Measurements from ENCODE around the gene SLC25A25.
A peak's percentile ranks its signal among the peaks of the same experiment; 100 is the strongest.
"Not testable (repeated sequence)": the region's sequence is repeated elsewhere in the genome, so short reads cannot be mapped to it uniquely, and the experiment has no call there.

The SLC25A25 gene

GRCh38 chr9:128107468-128108268 is 39.6 kb downstream of the SLC25A25 start:
- no peak for TF ChIP-seq JUND (IDR thresholded peaks at IDR 0.05; ENCODE audit: low read depth)
- DNase-seq (ENCODE audit: low read depth in 1 of 2, low spot score in 1 of 2), result no peak
- in situ Hi-C loops (cut with HindIII; ENCODE audit: low pct_unique_long_range_greater_than_20kb, low sequenced_read_pairs), result no loop called here

DNA sequence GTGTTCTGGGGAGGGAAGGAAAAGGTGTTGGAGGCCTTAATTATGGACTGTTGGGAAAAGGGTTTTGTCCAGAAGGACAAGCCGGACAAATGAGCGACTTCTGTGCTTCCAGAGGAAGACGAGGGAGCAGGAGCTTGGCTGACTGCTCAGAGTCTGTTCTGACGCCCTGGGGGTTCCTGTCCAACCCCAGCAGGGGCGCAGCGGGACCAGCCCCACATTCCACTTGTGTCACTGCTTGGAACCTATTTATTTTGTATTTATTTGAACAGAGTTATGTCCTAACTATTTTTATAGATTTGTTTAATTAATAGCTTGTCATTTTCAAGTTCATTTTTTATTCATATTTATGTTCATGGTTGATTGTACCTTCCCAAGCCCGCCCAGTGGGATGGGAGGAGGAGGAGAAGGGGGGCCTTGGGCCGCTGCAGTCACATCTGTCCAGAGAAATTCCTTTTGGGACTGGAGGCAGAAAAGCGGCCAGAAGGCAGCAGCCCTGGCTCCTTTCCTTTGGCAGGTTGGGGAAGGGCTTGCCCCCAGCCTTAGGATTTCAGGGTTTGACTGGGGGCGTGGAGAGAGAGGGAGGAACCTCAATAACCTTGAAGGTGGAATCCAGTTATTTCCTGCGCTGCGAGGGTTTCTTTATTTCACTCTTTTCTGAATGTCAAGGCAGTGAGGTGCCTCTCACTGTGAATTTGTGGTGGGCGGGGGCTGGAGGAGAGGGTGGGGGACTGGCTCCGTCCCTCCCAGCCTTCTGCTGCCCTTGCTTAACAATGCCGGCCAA is 40.4 kb downstream of the SLC25A25 start:
- no peak for DNase-seq (ENCODE audit: low read depth in 1 of 2, low spot score in 1 of 2)
- no peak for TF ChIP-seq JUND (IDR thresholded peaks at IDR 0.05; ENCODE audit: low read depth)
- in situ Hi-C loops (cut with HindIII; ENCODE audit: low pct_unique_long_range_greater_than_20kb, low sequenced_read_pairs), result no loop called here

- no peak for DNase-seq (ENCODE audit: low read depth in 1 of 2, low spot score in 1 of 2)
- no peak for TF ChIP-seq JUND (IDR thresholded peaks at IDR 0.05; ENCODE audit: low read depth)
- in situ Hi-C loops (cut with HindIII; ENCODE audit: low pct_unique_long_range_greater_than_20kb, low sequenced_read_pairs), result no loop called here
Observed at GRCh38 chr9:128109050-128109709, 41.1 kb downstream of the SLC25A25 start.

DNA sequence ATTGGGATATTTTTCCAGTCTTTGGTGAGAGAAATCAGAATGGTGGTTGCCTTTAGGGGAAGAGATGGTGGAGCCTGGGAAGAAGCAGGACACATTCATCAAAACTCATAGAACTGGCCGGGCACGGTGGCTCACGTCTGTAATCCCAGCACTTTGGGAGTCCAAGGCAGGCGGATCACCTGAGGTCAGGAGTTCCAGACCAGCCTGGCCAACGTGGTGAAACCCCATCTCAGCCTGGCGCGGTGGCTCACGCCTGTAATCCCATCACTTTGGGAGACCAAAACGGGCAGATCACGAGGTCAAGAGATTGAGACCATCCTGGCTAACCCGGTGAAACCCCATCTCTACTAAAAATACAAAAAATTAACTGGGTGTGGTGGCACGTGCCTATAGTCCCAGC is 43.7 kb downstream of the SLC25A25 start:
- DNase-seq (ENCODE audit: low read depth in 1 of 2, low spot score in 1 of 2); in situ Hi-C loops (cut with HindIII; ENCODE audit: low pct_unique_long_range_greater_than_20kb, low sequenced_read_pairs): not testable (repeated sequence)

DNA sequence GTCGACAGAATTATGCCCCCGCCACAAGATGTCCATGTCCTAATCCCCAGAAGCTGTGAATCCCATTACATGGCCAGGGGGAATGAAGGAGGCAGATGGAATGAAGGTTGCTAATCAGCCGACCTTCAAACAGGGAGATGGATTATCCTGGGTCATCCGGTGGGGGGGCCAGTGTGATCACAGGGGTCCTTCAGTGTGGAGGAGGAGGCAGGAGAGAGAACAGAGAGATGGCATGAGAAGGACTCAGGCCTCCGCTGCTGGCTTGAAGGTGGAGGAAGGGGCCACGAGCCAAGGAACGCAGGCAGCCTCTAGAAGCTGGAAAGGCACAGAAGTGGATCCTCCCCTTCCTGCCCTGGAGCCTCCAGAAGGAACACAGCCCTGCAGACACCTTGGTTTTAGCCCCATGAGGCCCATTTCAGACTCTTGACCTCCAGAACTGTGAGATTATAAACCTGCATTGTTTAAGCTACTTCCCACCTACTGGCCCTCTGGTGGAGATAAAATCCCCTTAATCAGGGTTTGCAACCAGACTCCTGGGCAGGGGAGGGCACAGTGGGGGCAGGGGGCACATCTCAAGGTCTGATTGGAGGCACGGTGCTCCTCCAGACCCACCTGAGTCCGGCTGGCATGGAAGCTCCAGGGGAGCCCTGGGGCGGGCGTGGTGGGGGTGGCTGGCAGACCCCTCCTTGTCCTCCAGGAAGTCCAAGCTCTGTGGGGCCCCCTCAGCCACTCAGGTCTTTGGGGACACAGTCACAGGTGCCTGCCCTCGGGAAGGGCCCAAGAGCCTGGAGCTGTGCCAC is 45.7 kb downstream of the SLC25A25 start:
- no peak for DNase-seq (ENCODE audit: low read depth in 1 of 2, low spot score in 1 of 2)
- TF ChIP-seq JUND (IDR thresholded peaks at IDR 0.05; ENCODE audit: low read depth), result no peak
- in situ Hi-C loops (cut with HindIII; ENCODE audit: low pct_unique_long_range_greater_than_20kb, low sequenced_read_pairs), result no loop called here

- DNase-seq (ENCODE audit: low read depth in 1 of 2, low spot score in 1 of 2), result no peak
- in situ Hi-C loops (cut with HindIII; ENCODE audit: low pct_unique_long_range_greater_than_20kb, low sequenced_read_pairs), result no loop called here
- no peak for TF ChIP-seq JUND (IDR thresholded peaks at IDR 0.05; ENCODE audit: low read depth)
Observed at GRCh38 chr9:128114326-128115186, 46.5 kb downstream of the SLC25A25 start.

- TF ChIP-seq JUND (IDR thresholded peaks at IDR 0.05; ENCODE audit: low read depth), result no peak
- in situ Hi-C loops (cut with HindIII; ENCODE audit: low pct_unique_long_range_greater_than_20kb, low sequenced_read_pairs), result no loop called here
- DNase-seq (ENCODE audit: low read depth in 1 of 2, low spot score in 1 of 2), result no peak
Observed at GRCh38 chr9:128115187-128116103, 47.4 kb downstream of the SLC25A25 start.

- in situ Hi-C loops (cut with HindIII; ENCODE audit: low pct_unique_long_range_greater_than_20kb, low sequenced_read_pairs), result no loop called here
- TF ChIP-seq JUND (IDR thresholded peaks at IDR 0.05; ENCODE audit: low read depth), result no peak
- DNase-seq (ENCODE audit: low read depth in 1 of 2, low spot score in 1 of 2), result peak in 1 of 2 experiments; percentile 60
Observed at GRCh38 chr9:128116104-128117083, 48.4 kb downstream of the SLC25A25 start.

- peak; percentile 91 to 93 for DNase-seq (ENCODE audit: low read depth in 1 of 2, low spot score in 1 of 2)
- TF ChIP-seq JUND (IDR thresholded peaks at IDR 0.05; ENCODE audit: low read depth), result no peak
- in situ Hi-C loops (cut with HindIII; ENCODE audit: low pct_unique_long_range_greater_than_20kb, low sequenced_read_pairs), result no loop called here
Observed at GRCh38 chr9:128117613-128118471, 49.8 kb downstream of the SLC25A25 start.
